HG03432 (cell line): Measurements from ENCODE around the gene BUD13.

Source experiments
- ATAC-seq: cut with Tn5 transposase; IDR thresholded peaks from one replicate; pipeline ENCODE4 v1.9.1; 2021; ENCODE audit warnings: mild to moderate bottlenecking, moderate library complexity; ENCODE audit not compliant: unreplicated experiment

Gene BUD13

DNA sequence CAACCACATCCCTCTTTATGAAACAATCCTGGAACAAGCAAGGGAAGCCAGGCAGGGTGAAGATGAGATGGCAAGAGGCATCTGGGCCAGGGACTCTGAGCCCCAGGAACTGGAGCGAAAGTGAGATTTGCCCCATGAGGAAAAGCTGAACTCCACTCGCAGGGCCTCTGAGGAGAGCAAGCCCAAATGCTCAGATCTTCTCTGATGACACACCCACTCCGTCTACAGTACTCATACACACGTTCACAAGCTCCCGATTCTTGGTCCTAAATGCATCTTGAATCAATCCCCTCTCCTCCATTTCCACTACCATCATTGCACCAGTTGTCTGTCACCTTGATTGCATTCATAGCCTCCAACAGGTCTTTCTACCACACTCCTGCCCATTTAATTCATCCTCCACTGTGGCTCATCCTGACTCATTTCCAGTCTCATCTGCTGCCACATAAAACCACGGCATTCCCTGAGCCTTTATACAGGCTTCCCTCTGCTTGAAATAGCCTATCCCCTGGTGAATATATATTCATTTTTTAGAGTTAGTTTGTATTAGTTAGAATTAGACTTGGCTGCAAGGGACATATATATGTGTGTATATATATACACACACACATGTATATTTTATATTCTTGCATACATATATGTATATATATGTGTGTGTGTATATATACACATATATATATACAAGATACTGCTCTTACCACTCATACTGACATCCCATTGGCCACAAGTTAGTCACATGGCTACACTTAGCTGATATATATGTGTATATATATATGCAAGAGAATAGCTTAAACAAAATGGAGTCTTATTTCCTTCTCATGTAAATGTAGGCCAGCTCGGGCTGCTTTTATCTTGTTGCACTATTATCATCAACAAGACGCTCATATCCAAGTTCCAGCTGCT lies 20.3 kb upstream of the BUD13 start:
- no peak for ATAC-seq

DNA sequence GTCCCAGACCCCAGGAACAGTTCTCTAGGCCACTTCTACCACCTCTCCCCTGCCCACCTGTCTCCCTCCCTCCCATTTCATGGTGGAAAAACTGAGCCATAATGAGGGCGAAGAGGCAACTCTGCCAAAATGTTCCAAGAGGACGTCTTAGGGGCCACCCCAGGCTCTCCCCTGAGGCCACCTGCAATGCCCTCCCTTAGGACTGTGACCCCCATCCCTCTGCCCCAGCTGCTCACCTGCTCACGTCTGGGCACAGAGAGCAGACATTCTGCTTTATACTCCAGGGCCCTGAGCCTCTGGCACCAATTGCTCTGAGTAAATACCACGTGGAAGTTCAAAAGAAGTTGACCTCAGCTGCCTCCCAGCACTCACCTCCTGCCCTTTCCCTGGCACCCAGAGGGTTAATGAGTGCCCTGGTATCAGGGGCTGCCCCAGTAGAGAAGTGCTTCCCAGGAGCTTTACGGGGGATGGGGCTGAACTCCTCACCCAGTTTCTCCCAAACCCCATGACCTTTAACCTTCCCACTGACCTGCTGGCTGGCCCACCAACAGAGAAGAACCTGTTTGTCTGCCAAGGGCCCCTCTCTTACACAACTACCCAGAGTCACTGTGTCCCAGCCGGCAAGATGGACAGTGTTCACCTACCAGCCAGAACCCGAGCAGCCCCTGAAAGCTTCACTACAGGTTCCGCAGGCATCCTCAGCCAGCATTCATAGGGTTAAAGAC lies 19.5 kb upstream of the BUD13 start:
- no peak for ATAC-seq

DNA sequence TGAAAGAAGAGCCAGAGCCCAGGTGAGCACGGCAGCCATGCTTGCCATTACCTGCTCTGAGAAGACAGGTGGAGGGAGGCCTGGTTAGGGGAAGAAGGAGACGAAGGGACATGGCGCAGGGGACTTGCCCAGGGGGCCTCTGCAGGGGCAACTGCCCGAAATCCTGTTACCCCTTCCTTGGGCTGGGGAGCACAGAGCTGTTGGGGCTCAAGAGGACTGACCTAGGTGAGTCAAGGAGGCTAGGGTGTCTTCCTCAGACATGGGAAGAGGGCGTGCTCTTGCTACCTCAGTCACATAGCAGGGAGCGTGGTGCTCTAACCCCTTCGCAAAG lies 19.0 kb upstream of the BUD13 start, which contains the start of gene APOA5:
Gene APOA5, minus strand, starts transcription at position 67 of the 331 bp plus-strand sequence. Its CDS starts 19 bp downstream, at position 48.
- ATAC-seq: no peak

DNA sequence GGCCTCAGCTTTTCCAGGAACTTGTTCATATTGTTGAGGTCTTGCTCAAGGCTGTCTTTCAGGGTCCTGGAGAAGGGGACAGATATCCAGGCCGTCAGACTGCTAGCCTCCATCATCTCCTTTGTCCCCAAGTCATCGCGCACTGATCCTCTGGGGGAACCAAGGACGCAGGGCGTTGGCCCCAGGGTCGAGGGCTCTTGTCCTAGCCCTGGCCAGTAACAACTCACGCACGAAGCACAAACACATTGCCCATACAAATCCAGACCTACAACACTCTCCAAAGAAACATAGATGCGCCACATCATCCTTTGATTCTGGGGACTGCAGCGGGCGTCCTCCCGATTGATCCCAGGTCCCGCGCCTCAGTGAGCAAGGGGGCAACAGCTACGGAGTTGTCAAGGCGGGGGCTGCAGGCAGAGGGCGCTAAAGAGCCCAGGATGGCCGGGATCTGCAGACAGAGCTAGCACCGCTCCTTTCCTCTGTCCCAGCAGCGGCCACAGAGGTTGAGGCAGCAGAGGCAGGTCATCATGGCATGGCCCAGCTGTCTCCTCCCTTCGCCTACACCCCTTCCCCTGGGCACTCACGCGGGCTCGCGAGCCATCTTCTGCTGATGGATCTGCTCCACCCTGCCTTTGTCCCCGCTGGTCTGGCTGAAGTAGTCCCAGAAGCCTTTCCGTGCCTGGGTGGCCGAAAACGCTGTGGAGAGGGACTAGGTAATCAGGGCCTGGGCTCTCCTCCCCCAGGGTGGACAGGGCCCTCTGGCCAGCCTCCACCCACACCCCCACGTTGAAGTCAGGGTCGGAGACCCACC lies 18.4 kb upstream of the BUD13 start:
- no peak for ATAC-seq

DNA sequence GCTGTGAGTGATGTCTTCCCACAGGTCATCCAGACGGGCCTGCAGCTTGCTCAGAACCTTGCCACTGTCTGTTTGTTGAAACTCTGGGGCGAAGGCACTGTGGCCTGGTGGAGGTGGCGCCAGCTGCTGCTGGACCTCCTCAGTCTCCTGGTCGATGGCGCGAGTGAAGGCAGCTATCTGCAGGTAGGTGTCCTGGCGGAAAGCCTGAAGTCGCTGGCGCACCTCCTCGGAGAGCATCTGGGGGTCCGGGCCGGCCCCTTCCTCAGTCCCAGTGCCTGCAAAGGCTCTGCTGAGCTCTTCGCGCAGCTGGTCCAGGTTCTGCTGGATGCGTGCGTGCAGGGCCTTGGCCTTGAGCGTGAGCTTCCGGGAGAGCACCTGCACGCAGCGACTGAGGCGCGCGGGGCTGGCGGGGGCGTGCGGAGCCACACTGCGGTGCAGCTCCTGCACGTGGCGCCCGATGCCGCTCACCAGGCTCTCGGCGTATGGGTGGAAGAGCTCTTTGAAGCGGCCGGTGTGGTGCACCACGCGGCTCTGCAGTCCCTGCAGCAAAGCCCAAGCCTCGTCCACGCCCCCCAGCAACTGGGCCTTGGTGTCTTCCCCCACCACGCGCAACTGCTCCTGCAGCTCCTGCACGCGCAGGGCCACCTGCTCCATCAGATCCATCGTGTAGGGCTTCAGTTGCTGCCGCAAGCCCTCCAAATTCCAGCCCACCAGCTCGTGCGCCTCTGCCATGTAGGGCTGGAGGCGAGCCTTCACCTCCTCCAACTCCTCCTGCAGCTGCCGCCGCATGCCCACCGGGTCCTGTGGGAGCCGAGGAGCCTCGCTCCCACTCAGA lies 17.6 kb upstream of the BUD13 start:
- no peak for ATAC-seq

DNA sequence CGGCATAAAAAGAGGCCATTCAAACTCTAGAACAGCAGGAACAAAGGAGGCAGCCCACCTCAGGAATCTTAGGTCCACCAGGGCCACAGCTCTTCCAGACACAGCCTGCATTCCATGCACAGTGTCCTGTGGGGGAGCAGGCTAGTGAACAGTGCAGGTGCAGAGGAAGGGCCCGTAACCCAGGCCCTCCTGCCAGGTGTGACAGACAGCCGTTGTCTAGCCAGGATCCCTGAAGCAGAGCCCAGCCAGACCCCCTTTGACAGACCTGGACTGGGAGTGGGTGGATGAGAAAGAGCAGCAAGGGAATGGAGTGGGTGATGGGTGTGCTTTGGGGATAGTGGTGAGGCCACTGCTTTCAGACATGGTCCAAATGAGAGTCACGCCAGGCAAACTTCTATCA lies 16.2 kb upstream of the BUD13 start:
- no peak for ATAC-seq

DNA sequence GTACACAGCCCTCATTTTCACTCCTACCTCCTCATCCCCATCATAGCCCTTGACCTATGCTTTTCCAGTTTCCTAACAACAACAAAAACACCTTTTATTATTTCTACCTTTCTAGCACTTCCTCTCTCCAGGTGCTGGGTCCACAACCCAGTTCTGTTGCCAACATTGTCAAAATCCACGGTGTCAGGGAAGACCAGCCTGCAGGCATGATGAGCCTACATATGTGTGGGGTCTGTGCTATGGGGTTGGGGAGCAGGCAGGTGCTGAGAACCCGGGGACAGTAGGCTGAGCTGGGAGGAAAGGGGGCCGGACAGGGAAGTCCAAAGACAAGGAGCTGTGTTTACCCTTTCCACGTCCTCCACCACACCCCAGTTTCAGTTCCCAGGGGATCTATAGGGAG lies 15.7 kb upstream of the BUD13 start:
- no peak for ATAC-seq

DNA sequence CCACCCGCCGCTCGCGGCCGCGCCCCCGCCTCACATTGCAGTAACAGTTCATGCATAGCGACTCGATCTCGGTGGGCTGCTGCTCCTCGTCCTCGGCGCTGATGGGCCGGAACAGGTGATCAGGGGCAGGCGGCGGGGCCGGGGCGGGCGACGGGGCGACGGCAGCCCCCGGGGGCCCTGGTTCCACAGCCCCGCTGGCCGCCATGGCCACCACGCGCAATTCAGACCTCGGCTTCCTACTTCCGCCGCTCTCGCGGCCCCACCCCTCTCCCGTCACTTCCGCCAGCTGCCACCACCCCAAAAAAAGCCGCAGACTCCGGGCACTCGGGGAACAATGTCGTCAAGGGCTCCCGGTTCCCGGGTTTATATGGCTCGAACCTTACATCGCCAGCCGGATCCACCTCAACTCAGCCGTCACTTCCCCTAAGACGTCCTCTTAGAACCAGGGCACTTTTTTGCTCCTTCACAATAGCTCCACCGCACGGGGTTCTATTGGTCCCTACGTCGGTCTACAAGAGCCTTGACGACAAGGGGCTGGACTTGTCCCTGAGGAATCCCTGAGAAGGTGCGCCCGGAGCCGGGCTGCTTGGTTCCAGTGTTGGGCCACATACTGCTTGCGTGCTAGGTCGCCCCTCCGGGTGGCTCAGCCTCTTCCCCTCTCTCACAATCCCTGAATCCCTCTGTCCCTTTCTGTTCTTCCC lies 15.1 kb upstream of the BUD13 start, which contains the start of gene ZPR1:
Gene ZPR1, minus strand, starts transcription at position 238 of the 701 bp plus-strand sequence. Its CDS starts 33 bp downstream, at position 205.
- peak; percentile 93 for ATAC-seq

DNA sequence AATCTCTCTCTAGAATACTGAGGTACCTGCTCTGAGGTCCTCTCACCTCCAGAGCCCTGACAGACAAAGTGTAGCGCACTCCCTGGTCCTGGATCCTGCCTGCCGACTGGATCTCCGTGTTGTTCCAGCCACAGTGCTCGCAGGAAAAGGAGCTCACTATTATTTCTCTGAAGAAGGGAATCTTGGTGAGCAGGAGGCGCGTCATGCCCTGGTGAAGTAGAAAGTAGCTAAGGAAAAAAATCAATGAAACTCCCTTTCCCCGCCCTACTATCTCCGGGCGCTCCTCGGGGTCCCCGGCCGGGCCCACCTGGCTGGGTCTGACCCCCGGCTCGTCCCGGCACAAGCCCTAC lies 14.6 kb upstream of the BUD13 start:
- ATAC-seq: no peak

DNA sequence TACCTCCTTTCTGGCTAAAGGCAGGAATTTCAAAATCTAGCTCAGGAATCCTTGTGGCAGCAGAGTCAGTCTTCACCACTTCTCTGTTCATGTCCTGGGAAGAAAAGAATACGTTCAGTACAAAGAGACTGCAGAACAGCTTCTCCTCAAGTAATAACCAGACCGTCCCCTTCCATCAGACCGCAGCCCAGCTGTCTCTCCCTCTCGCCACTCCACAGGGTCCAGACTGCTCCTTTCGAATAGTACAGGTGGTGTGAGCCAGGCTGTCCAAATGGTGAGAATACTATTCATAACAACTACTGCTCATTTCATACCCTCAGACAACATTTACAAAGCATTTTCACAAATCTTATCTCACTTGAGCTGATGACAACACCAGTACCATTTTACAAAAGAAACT lies 14.2 kb upstream of the BUD13 start:
- no peak for ATAC-seq

DNA sequence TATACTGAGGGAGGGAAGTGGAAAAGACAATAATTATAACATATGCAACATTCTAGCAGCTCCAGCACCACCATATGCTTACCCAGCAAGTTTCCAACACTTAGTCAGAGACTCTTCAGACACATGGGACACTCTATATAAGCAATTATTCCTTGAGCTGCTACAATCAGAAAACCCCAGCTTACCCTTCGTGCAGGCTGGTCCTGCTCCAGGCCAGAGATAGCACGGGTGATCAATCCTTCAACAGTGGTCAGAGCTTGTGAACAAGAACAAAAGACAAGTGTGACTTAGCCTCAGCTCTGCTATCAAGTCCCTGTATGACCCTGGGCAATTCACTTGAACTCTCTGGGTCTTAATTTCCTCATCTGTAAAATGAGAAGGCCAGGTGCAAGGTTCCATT lies 13.5 kb upstream of the BUD13 start:
- ATAC-seq: no peak

DNA sequence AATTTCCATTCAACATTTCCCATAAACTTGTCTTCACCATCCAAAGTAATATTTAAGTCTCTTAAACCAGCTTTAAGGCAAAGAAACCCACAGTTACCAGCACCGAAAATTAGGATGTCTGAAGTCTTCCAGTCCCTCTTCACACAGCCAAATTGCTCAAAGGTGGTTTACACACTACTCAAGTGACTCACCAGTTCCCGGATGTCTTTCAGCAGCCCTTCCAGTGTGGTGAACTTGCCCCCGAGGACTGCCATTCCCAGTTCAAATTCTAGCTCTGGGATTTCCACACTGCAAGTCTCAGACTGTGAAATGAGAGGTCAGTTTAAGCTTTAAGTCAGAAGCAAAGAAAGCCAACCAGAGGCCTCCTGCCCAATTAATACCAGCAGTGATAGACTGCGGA lies 9.9 kb upstream of the BUD13 start:
- ATAC-seq: no peak

DNA sequence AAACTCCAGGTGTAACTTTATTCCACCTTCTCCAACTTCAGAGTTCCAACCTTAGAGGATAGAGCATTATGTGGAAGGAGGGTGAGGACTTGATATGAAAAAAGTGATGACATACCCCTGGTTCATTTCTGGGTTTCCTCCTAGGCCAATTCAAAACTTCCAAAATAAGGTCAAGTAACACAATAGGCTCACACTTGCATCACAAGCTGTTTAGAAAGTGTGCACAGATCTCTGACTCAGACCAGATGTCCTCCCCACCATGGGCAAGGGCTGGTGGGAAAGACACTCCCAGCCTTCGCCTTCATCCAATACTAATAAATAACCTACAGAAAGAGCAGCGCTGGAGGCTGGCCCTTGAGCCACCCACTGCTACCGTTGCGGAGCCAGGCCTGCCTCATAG lies 5.8 kb upstream of the BUD13 start:
- ATAC-seq: no peak

DNA sequence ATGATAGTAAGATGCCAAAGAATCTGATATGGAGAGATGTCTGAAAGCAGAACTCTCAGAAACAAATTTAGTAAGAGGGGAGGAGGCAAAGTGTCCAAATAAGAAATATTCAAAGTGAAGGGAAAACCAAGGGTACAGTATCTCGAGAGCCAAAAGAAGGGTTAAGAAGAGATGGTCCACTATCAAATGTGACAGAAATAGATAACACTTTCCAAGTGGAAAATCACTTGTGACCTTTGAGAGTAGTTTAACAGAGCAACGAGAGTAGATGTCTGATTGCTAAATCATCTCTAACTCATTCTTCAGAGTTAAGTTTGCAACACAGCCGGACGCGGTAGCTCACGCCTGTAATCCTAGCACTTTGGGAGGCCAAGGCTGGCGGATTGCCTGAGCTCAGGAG lies 4.3 kb upstream of the BUD13 start:
- ATAC-seq: no peak

DNA sequence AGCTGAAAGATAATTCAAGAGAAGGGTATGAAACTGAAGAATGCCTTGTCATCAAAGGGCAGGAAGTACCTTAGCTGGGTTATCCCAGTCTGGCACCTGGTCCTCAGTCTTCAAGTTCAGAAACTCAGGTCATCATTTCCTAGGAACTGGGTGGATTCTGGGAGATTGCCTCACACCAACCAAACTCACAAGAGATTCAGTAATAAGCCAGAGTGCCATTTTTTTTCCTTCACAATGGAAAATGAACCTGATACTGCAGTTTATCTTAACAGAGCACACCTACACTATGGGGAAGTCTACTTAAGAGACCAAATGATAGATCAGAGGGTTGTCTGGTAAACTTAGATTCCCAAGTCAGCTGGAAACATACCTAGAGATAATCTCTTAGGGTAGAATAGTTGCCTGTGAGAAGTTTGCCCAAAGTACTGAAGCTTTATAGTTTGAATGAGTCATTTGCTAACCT lies 3.8 kb upstream of the BUD13 start:
- ATAC-seq: no peak

DNA sequence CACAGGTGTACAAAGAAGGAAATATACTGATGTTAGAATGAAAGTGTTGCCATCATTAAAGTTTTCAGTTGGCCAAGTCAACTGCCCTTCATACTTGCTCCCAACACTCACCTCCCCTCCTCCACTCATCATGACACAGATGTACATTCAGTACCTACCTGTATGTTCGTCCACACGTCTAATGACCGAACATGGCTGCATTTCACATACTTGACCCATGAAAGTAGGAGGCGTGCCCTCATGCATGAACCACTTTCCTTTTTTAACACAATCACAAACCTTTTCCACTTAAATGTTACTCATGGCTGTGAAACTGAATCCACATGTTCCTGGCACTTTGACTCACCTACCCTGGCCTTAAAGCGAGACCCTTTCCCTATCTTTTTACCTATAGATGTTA lies 3.2 kb upstream of the BUD13 start:
- no peak for ATAC-seq

DNA sequence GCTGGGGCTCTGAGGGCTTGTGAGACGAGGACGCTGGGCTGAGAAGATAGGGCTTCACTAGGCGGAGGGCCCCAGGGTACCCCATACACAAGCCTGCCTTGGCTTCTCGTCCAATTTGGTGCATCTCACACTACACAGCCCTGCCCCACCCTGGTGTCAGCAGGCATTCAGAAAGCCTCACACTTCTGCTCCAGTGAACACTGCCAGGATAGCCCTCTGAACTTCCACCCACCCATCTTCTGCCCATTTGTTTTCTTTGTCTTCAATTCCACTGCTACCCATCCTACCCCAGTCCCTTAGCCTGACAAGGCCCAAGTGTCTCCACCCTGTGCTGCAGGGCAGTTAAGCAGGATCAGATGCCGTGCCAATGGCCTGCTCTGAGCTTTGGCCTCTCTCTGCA lies 1.9 kb upstream of the BUD13 start:
- no peak for ATAC-seq

DNA sequence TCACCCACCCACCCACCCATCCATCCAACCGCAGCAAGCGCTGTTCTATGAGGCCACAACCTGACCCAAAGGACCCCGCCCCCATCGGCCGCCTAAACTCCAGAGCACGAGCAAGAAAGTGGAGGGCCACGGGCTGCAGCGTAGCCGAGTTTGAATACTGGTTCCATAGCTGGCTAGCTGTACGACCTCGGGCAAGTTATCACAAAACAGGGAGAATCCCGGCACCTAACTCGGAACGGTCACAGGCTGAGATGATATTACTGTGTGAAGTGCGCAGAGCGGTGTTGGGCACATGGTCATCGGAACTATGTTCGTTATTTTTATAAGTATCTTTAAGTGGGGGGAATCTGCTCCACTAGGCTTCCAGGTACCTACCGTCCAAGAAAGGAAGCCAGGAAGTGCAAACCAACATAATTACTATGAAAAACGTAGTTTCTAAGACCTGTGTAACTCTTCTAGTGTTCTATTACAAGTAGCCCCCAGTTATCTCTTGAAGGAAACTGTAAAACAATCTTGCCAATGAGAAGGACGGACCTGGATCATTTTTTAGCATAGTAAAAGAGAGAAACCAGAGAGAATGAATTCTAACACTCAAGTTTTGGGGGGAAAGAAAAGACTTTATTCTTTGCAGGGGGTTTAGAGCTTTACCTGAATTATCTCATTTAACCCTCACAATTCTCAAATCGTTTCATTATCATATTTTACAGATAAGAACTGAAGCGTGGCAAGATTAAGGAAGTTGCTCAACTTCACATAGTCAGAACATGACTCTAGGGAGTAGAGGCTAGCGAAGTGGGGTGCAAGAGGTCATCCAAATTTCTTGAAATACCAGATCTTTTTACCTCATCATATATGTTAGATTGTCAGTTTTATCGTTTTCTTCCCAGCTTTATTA lies 663 bp upstream of the BUD13 start:
- ATAC-seq: peak; percentile 43

DNA sequence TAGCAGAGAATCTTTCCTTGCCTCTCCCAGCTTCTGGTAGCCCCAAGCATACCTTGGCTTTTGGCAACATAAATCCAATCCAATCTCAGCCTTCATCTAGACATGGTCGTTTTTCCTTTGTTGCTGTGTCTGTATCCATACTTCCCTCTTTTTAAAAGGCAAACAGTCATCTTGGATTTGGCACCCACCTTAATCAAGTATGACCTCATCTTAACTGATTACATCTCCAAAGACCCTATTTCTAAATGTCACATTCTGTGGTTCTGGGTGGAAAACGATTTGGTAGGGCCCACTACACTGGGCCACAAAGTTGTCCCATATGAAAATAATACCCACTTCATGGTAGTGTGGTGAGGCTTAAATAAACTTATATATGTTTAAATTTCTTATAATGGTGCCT lies 852 bp downstream of the BUD13 start:
- no peak for ATAC-seq
